Stomach (tissue), 9 donors: ENCODE results near the gene UBXN6. TPM values are rescaled to one million over a fixed set of nuclear protein-coding genes. Genes with fewer than 3 reads are reported as not detected.

Source experiments
- DNase-seq, 2 donors: peaks; one replicate each; pipeline versions ENCODE4 v3.0.0 to v3.0.0-alpha.2; 2013 to 2019
- H3K27ac ChIP-seq, 5 donors: fragments of 200-600 bp in 4 of 5; sonication (generic) in 4 of 5; one replicate each; pipeline ENCODE4 v1.5.1; 2013 to 2019; ENCODE audit warnings: mild to moderate bottlenecking in 1 of 5, moderate library complexity in 1 of 5
- H3K27me3 ChIP-seq, 3 donors: fragments of 200-600 bp; sonication (generic); one replicate each; pipeline ENCODE4 v1.5.1; 2017 to 2019; ENCODE audit warnings: mixed run types in 1 of 3
- H3K36me3 ChIP-seq, 4 donors: fragments of 200-600 bp; sonication (generic); 1 replicate in 3 of 4; 2 replicates in 1 of 4; pipeline ENCODE4 v1.5.1; 2016 to 2019
- H3K4me1 ChIP-seq, 4 donors: fragments of 200-600 bp; sonication (generic); one replicate each; pipeline ENCODE4 v1.5.1; 2016 to 2019
- H3K4me3 ChIP-seq, 4 donors: fragments of 200-600 bp; sonication (generic) in 3 of 4; one replicate each; pipeline ENCODE4 v1.5.1; 2016 to 2019; ENCODE audit warnings: mild to moderate bottlenecking in 1 of 4
- H3K9me3 ChIP-seq, 4 donors: fragments of 200-600 bp; sonication (generic); one replicate each; pipeline ENCODE4 v1.5.1; 2016 to 2019
- CTCF ChIP-seq, 7 experiments: fragments of 450-650 bp in 4 of 7; fragments of 200-600 bp in 3 of 7; sonication (generic) in 3 of 7; IDR thresholded peaks; one replicate each; pipeline ENCODE4 v1.5.1; 2016 to 2019; ENCODE audit warnings: antibody characterized with exemption in 7 of 7, control low read depth in 2 of 7, mild to moderate bottlenecking in 1 of 7
- EP300 ChIP-seq: sonication (generic); formaldehyde crosslinking; IDR thresholded peaks from one replicate; pipeline ENCODE4 v1.6.1; 2017; ENCODE audit warnings: antibody characterized with exemption
- POLR2A ChIP-seq, 4 donors: fragments of 450-650 bp; IDR thresholded peaks; one replicate each; pipeline ENCODE4 v1.6.1; 2016; ENCODE audit warnings: antibody characterized with exemption in 4 of 4, control low read depth in 2 of 4, mild to moderate bottlenecking in 1 of 4, moderate library complexity in 1 of 4
- POLR2AphosphoS5 ChIP-seq, 3 donors: sonication (generic); formaldehyde crosslinking; IDR thresholded peaks; one replicate each; pipeline ENCODE4 v1.6.1; 2016; ENCODE audit warnings: antibody characterized with exemption in 3 of 3
- WGBS, 5 donors: extraction: QIAGEN DNeasy Blood & Tissue Kit in 3 of 5; methylation state at CpG; one replicate each; pipeline versions ENCODE4 v1.1.5 to v1.1.7; 2013 to 2018; 5-methylcytosine and 5-hydroxymethylcytosine counted together
- intact Hi-C: fragments of 100-400 bp; cut with DNase I; formaldehyde crosslinking; loops from one replicate; pipeline ENCODE4 v1.15.1; 2023; ENCODE audit warnings: low total_unique reads
- polyA plus RNA-seq, 3 donors: library from polyadenylated mRNA; stranded (reverse); fragments of 200-250 nt; gene quantifications; one replicate each; pipeline ENCODE4 v1.2.3, GENCODE V29; 2013
- total RNA-seq, 5 donors: library from RNA; depleted of rRNA; stranded (reverse); fragments of >200 nt; gene quantifications; one replicate each; pipeline versions ENCODE4 v1.1.0 to v1.2.3, GENCODE V29; 2014 to 2016
- donor health status: healthy with polysubstance abuse.
- donor health status: Bipolar disorder and iron deficiency.
- donor health status: healthy.

UBXN6 gene
- total and polyA plus RNA-seq, 8 donors: 19.3 to 208 (median 93.4) TPM

GRCh38 chr19:4492337-4493103 is 34.9 kb upstream of the UBXN6 start:
- no peak overlapping the region for H3K4me3 ChIP-seq
- 96 to 100% (median 99%) methylated on average over 3 of the region's 3 CpGs for WGBS, 5 donors

GRCh38 chr19:4491446-4491845 is 33.9 kb upstream of the UBXN6 start:
- Histone ChIP-seq H3K4me1 (no peaks in the 10 kb centered on the region), H3K36me3 (peaks cover 58 to 94% (median 93%) of the 10 kb centered on the region in 4 donors), H3K4me3 (no peak overlapping the region), H3K27ac (no peak overlapping the region), H3K27me3 (no peaks in the 10 kb centered on the region), H3K9me3 (no peaks in the 10 kb centered on the region)
- intact Hi-C loops: no loop called here
- DNase-seq: no peak
- WGBS, 5 donors: 94 to 98% (median 97%) methylated on average over 21 of the region's 21 CpGs
- TF ChIP-seq EP300 (no peak), CTCF (IDR thresholded peaks at IDR 0.05) (no peak), POLR2AphosphoS5 (IDR thresholded peaks at IDR 0.05) (no peak)

More at GRCh38 chr19:4492337-4493103, 34.9 kb upstream of the UBXN6 start:
- Histone ChIP-seq H3K4me1 (no peaks in the 10 kb centered on the region), H3K27ac (no peak overlapping the region), H3K27me3 (no peaks in the 10 kb centered on the region), H3K9me3 (no peaks in the 10 kb centered on the region), H3K36me3 (peaks cover 62 to 95% (median 93%) of the 10 kb centered on the region in 4 donors)
- TF ChIP-seq POLR2AphosphoS5 (IDR thresholded peaks at IDR 0.05) (no peak), POLR2A (IDR thresholded peaks at IDR 0.05) (no peak), CTCF (IDR thresholded peaks at IDR 0.05) (no peak), EP300 (no peak)
- DNase-seq: no peak
- intact Hi-C loops: no loop called here

- no peaks in the 10 kb centered on the region for H3K4me1 ChIP-seq
- no peak overlapping the region for H3K27ac ChIP-seq
- H3K9me3 ChIP-seq: no peaks in the 10 kb centered on the region
- 93 to 97% (median 96%) methylated on average over 29 of the region's 29 CpGs for WGBS, 5 donors
- DNase-seq: no peak
- intact Hi-C loops: no loop called here
- no peak overlapping the region for H3K4me3 ChIP-seq
- peaks cover 36 to 86% (median 78%) of the 10 kb centered on the region in 4 donors for H3K36me3 ChIP-seq
- TF ChIP-seq POLR2AphosphoS5 (IDR thresholded peaks at IDR 0.05) (no peak), POLR2A (IDR thresholded peaks at IDR 0.05) (no peak), EP300 (no peak), CTCF (IDR thresholded peaks at IDR 0.05) (no peak)
- no peaks in the 10 kb centered on the region for H3K27me3 ChIP-seq
Measured at GRCh38 chr19:4488496-4488895, 30.9 kb upstream of the UBXN6 start.

GRCh38 chr19:4487572-4487971 is 30.0 kb upstream of the UBXN6 start:
- intact Hi-C loops: no loop called here
- Histone ChIP-seq H3K9me3 (no peaks in the 10 kb centered on the region), H3K27ac (no peak overlapping the region), H3K4me3 (no peak overlapping the region), H3K4me1 (no peaks in the 10 kb centered on the region), H3K27me3 (no peaks in the 10 kb centered on the region), H3K36me3 (peaks cover 33 to 90% (median 81%) of the 10 kb centered on the region in 4 donors)
- TF ChIP-seq CTCF (IDR thresholded peaks at IDR 0.05): no peak
- no peak for TF ChIP-seq EP300
- TF ChIP-seq POLR2A (IDR thresholded peaks at IDR 0.05): no peak
- no peak for TF ChIP-seq POLR2AphosphoS5 (IDR thresholded peaks at IDR 0.05)
- WGBS, 5 donors: 74 to 88% (median 79%) methylated on average over 11 of the region's 11 CpGs
- no peak for DNase-seq
